ENCODE results near the gene FOXN1.
A peak's percentile ranks its signal among the peaks of the same experiment; 100 is the strongest.

The FOXN1 gene

DNA sequence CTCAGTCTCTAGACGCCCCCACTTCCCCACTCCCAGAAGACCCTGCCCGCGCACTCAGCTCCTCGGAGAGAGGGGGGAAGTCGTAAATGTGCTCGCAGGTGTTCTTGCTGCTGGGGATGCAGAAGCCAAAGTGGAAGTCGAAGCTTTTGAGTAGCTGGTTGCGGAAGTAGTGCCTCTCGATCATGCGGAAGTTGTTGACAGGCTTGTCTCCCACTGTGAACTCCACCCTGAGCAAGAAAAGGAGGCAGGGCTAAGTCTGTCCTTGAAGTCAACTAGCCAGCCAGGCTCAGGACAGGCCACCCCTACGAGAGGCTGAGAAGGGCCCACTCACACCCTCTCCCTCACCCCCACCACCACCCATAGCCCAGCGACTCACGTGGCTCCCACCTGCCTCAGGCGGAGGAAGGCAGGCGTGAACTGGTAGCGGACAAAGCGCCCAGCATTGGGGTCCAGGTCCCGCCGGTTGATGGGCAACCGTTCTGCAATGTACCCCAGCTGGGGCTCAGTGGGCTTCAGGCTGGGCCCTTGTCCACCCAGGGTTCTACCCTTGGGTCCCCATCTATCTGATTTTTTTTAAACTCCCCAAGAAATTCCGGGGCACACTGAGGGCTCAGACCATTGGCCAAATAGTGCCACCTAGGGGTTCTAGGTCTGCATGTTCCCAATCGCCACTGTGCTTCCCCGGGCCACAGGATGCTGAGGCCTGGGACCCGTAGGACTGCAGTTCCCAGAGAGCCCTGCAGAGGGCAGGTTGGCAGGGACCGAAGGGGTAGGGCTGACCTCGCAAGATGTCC, 41.7 kb downstream of the FOXN1 start:
- no peak for DNase-seq (ENCODE audit: low read depth)

DNA sequence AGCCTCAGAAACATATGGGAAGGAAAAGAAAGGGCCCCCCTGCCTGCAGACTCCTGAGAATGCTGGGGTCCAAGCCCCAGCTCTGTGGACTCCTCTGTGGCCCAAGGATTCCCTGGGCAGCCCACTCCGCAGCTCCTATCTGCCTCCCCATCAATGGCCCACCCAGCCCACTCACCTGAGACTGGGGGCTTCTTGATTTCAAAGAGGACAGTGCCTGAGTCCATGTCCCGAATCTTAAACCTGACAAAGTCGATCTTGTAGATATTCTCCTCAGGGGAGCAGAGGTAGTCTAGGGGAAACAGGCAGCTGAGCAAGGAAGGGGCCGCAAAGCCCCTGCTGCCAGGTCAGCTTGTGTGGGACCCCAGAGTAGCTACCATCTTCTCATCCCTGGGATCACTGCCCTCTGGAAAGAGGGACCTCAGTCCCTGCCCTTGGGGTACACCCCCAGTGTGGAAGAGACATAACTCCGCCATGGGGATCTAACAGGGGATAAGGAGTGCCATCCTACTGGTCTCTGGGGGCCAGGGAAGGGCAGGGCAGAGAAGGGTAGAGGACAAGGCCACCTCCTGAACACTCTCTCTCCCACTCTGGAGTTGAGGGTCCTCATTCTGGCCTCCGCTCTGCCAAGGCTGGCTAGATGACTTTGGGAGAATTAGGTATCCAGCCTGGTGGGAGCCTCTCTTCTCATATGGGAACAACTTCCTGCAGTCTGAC, 42.4 kb downstream of the FOXN1 start:
- DNase-seq (ENCODE audit: low read depth): no peak

DNA sequence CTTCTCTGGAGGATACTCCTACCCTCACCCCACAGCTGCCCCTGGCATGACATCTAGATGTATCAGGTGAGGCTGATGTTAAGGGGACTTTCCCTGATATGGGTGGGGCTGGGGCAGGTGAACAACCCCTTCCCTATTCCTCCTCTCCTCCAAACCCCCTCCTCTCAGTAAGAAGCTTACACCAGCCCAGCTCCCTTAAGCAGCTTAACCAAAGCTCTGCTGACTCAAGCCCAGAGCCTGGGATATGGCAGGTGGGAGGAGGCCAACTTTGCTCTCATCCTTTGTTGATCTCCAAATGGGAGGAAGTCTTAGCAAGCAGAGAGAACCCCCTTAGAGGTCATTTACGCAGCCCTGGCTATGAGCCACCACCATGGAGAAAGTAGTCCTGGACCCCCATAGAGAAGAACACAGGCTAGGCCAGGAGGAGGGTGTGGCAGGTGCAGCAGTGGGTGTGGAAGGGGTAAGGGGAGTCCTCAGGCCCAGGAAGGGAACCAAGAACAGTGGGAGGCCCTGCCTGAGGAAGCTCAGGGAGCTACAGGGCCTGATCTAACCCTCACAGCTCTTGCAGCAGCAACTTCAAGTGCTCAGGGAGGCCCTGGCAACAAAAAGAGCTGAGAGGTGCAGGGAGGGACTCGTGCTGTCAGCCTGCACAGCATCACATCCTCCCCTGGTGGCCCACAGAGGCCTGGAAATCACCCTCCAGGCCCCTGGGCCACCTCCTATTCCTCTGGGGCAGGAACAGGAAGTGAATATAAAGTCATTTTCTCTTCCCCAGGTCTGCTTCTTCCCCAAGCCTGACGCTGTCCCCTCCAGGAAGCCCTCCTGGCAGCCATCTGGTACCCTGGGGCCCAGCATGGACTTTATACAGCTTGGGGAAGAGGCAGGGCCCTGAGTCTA, 43.3 kb downstream of the FOXN1 start:
- no peak for DNase-seq (ENCODE audit: low read depth)

DNA sequence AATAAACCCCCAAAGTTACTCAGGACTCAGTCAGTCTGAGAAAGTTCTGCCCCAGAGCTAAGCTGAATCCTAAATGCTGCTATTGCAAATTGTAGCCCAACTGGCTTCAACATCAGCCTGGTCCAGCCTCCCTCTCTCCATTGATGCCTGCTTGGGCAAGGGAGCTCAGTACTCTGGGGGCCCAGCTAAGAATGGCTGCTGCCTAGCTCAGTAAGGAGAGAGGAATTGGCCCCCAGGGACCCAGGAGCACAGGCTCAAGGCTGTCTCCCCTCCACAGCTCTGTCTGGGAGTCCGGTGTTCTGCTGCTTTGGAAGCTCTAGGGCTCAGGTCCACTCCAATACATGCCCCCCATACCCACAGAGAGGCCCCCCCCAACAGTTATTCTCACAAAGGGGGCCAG, 44.7 kb downstream of the FOXN1 start:
- DNase-seq (ENCODE audit: low read depth): no peak

DNA sequence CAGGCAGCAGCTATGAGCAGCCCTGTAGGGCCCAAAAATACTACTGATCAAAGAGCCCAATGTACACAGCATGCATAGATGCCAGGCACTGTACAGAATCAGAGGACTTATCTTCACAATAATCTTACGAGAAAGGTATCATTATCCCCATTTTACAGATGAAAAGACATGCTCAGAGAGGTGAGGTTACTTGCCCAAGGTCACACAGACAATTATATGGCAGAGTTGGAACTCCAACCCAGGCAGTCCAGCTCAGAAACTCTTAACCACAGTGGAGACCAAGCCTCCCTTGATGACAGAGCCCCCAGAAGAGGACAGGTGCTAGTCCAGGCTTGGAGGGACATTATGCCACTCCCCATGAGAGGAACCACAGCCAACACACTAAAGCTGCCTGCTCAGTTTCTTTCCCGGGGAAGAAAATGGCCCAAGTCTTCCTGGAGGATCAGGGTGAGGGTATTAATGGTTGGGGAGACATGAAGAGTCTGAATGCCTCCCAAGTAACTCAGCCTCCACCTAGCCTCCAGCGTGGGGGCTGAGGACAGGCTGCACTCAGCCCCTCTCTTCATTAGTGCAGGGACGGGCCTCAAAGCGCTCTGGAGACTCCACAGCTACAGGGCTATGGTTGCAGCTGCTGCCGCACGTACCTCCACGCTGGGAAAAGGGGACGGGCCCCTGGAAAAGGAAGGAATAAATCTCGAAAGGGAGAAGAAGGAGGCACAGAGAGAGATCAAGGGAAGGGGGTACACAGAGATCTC, 45.5 kb downstream of the FOXN1 start:
- no peak for DNase-seq (ENCODE audit: low read depth)

DNA sequence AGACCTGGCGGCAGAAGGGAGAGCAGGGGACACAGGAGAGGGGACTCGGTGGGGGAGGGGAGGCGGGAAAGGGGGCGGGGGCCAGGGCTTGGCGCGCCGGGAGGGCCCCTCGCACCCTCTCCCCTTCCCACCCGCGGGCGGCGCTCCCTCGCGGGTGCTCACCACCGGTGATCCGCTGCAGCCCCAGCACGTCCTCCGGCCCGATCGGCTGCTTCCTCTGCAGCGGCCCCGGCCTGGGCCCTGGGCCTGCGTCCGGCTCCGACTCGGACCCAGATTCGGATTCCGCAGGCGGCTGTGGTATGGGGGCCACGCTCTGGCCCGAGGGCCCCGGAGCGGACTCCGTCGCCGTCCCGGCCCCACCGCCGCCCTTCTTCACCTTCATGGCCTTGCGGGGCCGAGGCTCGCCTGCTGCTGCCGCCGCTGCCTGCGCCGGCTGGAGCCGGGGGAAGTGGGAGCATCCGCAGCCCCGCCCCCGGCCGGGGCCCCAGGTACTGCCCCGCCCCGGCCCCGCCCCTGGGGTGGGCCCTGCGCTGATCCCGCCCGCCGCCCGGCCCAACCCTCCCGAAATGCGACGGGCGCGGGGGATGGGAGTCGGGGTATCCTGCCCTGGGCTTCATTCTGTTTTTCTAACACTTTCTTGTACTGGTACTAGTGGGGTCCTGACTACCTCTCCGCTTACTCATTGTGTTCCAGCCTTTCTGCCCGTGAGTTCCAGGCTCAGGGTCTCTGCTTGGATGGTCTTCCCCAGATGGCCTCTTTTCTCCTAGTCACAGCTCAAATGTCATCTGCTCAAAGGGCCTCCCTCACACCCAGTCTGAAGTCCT, 46.2 kb downstream of the FOXN1 start, which contains the start of gene UNC119:
TSS of gene UNC119 (minus strand) at position 449 of the 824 bp plus-strand sequence. CDS start at position 382, 67 bp downstream.
- DNase-seq (ENCODE audit: low read depth): no peak

DNA sequence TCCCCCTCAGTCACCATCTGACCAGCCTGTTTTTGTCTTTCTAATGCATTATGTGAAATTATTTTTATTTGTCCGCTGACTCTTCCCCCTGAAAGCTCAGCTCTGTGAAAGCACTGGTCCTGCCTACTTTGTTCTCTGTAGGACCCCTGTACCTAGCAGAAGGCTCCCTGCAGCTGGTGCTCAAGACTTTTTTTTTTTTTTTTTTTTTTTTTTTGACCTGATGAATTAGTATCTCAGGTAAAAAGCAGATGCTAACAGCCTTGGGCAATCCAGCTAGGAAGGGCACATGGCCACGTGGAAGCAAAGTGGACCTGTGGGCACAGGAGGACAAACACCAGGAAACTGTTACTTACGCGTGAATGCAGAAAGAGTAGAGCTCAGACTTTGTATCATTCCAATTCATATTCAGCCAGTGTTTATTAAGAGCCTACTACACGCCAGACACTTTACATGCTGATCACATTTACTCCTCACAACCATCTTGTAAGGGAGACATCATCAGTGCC, 46.9 kb downstream of the FOXN1 start:
- no peak for DNase-seq (ENCODE audit: low read depth)

DNA sequence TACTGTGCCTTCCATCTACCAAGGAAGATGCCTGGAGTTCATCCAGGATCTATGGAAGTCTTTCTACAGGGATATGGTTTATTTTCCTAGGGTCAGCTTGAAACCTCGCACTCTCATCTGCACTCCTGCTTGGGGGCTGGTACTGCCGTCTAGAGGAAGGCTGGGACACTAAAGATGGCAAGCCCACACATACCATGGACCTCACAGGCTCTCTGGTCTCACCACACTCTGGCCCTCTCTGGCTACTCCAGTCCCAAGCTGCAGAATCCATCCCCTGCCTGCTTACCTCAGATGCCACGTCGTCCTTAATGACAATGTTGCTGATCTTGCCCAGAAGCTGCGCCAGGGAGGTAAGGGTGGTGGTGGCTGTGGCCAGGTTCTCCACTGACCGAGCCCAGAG, 48.4 kb downstream of the FOXN1 start:
- no peak for DNase-seq (ENCODE audit: low read depth)

DNA sequence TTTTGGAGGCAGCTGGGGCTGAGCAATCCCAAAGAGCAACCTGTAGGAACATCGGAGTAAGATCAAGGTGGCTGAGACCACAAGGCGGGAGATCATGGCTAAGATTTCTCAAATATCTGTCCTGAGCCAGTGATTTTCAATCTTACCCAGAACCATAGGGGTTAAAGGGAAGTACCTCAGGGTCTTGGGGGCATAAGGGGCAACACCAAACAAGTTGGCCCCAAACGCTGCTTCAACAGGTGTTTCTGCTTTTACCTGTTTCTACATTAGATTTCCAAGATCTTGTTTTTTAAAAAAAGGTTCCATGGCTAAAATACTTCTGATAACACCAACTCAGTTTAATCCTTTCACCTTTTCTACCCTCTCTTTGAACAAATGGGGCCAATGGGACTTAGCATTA, 48.9 kb downstream of the FOXN1 start:
- no peak for DNase-seq (ENCODE audit: low read depth)

DNA sequence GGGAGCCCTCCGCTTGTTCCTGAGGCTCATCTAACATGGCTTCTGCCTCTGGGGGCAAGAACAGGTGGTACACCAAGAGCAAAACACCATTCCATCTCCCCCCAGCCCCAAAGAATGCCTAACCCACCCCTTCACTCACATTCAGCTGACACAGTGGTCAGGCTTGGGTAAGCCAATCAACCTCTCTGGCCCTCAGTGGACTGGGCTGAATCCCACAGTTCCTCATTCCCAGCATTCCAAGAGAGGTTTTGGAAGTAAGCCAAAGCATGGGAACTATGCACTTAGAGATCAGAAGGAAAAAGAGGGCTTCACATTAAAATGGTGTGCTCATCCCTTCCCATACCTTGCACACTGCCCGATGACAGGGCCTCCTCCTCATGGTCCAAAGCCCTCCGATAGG, 57.3 kb downstream of the FOXN1 start:
- no peak for DNase-seq (ENCODE audit: low read depth)

DNA sequence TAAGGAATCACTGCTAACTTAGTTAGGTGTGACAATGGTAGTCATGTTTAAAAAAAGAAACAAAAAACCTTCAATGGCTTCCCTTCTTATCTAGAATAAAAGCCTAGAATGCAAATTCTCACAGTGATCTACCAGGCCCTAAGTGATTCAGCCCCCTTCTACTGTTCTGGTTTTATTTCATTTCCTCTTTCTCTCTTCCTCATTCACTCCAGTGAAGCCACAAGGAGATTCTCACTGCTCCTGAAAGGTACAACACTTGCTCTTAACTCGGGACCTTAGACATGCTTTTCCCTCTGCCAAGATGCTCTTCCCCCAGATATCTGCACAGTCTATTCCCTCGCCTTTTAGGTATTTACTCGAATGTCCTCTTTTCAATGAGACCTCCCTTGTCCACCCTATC, 61.5 kb downstream of the FOXN1 start:
- DNase-seq (ENCODE audit: low read depth): no peak

DNA sequence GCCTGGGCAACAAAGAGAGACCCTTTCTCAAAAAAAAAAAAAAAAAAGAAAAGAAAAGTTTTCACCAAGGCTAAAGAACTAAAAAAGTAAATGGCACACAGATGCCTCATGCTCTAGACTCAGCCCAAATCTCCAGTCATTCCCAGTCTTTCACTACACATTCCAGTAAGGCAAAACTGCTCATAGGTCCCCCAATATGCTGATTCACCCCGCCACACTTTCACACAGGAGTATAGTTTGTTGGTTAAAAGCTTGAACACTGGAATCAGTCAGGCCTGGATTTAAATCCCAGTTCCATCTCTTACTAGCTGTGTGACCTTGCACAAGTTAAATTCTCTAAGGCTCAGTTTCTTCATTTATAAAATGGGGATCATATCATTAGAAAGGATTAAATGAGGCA, 63.3 kb downstream of the FOXN1 start:
- no peak for DNase-seq (ENCODE audit: low read depth)

DNA sequence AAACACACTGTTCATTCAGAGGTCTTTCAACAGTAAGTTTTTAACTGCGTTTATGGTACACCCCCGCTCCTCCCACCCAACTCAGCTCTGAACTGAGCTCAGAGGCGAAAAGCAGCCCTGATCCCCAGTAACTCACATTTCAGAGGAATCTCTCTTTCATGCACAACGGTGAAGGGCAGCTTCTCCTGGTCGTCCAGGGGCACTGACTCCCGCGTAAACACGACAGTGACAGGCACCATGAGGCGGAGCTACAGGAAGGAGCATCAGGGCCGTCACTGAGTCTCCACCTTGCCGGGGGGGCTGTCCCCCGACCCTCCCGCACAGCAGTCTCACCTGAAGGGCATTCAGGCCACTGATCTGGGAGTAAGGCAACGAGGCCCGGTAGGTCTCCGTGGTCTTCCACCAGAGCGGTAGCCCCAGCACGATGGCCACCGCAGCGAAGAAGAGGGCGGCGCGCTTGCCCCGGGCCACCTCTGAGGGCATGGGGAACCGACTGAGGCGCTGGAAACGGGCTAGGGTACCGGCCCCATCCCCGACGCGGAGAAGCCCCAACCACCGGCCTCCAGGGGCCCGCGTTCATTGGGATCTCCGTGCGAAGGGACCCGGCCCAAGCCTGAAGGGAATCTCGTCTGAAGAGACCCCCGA, 64.7 kb downstream of the FOXN1 start:
- no peak for DNase-seq (ENCODE audit: low read depth)

DNA sequence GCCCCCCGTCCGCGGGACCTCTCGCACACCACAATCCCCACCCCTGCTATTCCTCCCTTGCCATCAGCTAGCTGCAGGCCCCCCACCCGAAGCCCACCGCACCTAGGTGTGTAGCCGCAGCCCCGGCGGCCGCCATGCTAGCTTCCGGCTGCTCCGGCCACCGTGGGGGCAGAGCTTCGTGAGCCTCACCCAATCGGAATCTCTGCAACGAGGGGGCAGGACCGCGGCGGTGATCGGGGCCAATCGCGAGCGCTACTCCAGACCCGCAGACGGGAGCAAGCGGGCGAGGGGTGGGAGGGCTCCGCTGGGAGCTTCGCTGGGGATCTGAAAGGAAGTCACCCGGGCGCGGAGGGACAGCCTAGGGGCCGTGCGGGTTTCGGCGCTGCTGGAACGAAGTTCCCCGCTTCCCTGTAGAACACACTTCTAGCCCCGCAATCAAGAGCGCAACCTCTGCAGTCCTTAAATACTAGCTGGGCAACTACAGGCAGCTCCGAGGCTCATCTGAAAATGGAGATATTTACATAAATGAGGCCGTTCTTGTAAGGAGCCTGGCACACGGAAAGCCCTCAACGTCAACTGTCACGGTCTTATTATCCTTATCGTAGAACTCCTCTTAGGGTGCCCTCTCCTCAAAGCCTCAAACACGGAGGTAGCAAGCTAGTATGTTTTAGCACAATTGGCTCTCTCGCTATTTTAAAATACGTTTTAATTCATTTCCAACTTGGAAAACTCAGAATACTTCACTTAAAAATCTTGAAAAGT, 65.4 kb downstream of the FOXN1 start, which contains the start of gene PIGS:
TSS of gene PIGS (minus strand) at position 164 of the 762 bp plus-strand sequence. CDS start at position 136, 28 bp downstream.
- peak; percentile 78 for DNase-seq (ENCODE audit: low read depth)

DNA sequence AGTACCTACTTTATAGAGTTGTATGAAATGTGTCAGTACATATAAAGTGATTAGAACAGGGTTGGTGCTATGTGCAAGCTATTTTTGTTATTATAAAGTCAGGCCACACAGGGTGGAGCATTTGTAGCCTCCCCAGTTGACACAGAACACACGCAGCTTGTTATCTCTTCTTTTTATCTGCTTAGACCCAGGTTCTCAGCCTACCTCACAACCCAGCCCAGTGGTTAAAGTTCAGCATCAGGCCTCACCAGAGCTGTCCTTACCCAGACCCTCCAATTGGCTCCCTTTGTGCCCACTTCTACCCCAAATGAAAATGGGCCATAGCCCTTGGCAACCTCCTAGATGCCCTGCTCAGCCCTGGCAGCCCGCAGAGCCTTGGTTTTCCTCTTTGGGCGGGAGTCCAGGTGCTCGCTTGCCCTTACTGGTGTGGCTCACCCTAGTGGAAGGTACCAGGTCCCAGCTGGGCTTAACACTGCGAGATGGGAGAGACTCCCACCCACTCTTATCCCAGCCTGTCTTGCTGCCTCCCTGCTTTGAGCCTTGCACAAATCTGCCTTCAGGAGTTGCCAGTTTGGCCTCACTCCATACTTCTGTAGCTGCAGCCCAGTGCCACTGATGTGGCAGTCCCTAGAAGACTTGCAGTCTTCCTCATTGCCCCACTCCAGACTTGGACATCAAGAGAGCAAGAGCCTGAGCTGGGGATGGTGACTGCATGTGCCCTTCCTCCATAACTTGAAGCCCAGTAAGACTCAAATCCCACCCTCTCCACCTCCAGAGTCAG, 66.3 kb downstream of the FOXN1 start:
- DNase-seq (ENCODE audit: low read depth): no peak

DNA sequence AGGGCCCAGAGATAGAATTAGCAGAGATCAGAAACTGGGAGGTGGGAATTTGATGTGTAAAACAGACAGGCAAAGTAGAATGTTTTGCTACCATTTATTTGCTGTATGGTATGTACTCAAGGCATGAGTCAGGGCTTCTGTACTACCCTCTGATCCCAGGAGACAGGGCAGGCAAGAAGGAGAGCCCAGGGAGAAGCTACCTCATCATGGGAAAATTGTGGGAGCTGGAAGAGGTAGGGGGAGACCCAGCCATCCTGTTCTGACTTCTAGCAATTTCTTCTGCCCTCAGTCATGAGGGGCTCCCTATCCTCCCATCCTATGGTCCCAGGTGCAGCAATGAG, 66.9 kb downstream of the FOXN1 start:
- DNase-seq (ENCODE audit: low read depth): no peak

DNA sequence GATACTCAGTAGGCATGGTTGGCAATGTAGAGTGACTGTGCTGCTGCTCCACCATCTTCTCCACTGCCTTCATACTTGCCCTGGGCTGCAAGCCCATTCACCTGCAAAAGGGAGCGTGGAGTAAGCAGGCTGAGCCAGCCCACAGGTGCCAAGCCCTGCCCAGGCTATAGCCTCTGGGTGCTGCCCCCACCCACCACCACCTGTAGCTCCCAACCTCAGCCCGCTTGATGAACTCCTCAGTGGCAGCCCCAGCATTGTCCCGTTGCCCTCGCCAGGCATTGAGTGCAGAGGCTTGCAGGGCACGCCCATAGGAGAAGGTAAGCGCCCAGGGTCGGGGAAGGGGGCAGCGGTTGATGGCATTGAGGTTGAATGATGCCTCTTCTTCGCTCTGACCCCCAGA, 67.4 kb downstream of the FOXN1 start:
- no peak for DNase-seq (ENCODE audit: low read depth)

DNA sequence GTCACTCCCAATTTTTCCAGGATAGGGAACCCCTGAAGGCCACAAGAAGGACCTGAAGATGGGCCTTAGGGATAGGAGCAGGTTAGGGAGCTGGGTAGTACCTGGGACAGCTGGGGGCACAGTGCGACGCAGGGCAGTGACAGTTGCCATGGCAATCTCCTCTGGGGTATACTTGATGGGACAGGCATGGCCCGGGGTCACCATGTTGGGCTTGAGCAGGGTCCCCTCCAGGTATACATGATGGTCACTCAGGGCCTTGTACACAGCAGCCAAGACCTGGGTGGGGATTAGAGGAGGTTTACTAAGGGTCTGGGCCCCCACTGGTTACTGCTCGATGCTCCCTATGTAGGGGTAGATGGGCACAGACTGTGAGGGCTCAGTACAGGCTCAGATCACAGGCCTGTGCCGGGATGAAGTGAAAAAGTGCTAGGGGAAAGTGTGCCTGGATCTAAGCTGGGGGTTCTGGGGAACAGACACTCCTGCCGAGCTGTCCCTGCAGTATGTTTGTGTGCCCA, 67.9 kb downstream of the FOXN1 start:
- no peak for DNase-seq (ENCODE audit: low read depth)

All from GM04504 (cell line).